HG03175 (cell line): Measurements from ENCODE around the gene BLOC1S4.
A peak's percentile ranks its signal among the peaks of the same experiment; 100 is the strongest.
"Not testable (repeated sequence)": the region's sequence is repeated elsewhere in the genome, so short reads cannot be mapped to it uniquely, and the experiment has no call there.

Experiments used
- ATAC-seq: cut with Tn5 transposase; IDR thresholded peaks from one replicate; pipeline ENCODE4 v1.9.1; 2021; ENCODE audit warnings: mild to moderate bottlenecking, moderate library complexity; ENCODE audit not compliant: unreplicated experiment

Gene BLOC1S4, protein sequence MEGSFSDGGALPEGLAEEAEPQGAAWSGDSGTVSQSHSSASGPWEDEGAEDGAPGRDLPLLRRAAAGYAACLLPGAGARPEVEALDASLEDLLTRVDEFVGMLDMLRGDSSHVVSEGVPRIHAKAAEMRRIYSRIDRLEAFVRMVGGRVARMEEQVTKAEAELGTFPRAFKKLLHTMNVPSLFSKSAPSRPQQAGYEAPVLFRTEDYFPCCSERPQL

DNA sequence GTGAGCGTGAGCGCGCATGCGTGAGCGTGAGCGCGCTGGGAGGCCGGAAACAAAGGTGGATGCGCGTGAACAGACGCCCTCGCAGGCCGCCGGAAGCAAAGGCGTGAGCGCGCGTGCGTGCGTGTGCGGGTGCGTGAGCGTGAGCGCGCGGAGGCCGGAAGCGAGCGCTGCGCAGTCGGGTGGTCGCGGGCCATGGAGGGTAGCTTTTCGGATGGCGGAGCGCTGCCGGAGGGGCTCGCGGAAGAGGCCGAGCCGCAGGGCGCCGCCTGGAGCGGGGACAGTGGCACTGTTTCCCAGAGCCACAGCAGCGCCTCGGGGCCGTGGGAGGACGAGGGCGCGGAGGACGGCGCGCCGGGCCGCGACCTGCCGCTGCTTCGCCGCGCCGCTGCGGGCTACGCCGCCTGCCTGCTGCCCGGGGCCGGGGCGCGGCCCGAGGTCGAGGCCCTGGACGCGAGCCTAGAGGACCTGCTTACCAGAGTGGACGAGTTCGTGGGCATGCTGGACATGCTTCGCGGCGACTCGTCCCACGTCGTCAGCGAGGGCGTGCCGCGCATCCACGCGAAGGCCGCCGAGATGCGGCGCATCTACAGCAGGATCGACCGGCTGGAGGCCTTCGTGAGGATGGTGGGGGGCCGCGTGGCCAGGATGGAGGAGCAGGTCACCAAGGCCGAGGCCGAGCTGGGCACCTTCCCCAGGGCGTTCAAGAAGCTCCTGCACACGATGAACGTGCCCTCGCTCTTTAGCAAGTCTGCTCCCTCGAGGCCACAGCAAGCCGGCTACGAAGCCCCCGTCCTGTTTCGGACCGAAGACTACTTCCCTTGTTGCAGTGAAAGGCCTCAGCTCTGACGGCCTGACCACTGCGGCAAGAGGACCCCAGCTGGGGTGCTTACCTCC, at the start of gene BLOC1S4:
Gene BLOC1S4, plus strand, starts transcription at position 157 of the 894 bp plus-strand sequence. Its CDS starts 36 bp downstream, at position 193.
- ATAC-seq, result peak; percentile 84

DNA sequence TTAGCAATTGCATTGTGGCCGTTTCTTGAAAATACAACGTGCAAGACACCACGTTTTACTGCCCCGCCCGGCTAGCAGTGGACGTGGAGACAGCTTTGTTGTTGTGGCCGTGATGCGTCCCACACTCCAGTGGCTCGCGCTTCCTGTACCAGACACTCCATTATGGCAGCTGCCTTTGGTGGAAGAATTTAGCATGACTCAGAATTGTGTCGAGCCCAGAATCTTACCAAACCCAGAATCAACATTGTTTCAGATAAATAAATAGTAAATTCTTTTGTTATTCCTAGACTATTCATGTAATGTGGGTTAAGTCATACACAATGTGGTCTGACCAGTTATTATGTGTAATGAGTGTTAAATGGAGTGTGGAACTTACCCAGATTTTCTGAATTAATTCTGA, 47.6 kb upstream of the BLOC1S4 start:
- ATAC-seq, result no peak

DNA sequence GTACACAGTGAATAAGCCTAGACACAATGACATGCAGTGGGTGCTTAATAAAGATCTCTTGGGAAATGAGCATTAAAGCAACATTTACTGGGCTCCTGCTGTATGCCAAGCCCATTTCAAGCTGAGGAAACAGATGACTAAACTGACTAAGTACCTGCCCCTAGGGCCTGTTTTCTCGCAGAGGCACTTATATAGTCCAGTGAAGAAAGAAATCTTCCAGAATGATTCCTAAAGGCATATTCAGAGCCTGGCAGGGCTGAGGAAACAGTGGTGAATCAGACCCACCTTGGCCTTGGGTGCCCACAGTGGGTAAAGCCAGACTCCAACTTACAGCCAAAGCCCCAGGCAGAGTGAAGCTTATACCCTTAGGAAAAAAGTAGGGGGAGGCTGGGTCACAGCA, 44.3 kb upstream of the BLOC1S4 start:
- ATAC-seq, result no peak

DNA sequence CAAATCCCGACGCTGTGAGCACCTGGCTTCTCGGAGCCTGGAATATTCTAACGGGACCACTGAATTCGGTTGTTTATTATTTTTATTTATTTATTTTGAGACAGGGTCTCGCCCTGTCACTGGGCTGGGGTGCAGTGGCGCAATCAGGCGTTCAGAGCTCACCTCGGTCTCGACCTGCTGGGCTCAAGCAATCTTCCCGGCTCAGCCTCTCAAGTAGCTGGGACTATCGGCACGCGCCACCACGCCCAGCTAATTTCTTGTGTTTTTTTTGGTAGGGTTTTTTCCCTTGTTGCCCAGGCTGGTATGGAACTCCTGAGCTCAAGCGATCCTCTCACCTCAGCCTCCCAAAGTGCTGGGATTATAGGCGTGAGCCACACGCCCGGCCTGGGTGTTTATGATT, 43.8 kb upstream of the BLOC1S4 start:
- ATAC-seq, result no peak

DNA sequence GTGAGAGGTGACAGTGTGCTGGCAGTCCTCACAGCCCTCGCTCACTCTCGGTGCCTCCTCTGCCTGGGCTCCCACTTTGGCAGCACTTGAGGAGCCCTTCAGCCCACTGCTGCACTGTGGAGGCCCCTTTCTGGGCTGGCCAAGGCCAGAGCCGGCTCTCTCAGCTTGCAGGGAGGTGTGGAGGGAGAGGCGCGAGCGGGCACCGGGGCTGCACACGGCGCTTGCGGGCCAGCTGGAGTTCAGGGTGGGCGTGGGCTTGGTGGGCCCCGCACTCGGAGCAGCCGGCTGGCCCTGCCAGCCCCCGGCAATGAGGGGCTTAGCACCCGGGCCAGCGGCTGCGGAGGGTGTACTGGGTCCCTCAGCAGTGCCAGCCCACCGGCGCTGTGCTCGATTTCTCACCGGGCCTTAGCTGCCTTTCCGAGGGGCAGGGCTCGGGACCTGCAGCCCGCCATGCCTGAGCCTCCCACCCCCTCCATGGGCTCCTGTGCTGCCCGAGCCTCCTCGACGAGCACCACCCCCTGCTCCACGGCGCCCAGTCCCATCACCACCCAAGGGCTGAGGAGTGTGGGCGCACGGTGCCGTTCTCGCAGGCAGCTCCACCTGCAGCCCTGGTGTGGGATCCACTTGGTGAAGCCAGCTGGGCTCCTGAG, 43.3 kb upstream of the BLOC1S4 start:
- ATAC-seq, result not testable (repeated sequence)

DNA sequence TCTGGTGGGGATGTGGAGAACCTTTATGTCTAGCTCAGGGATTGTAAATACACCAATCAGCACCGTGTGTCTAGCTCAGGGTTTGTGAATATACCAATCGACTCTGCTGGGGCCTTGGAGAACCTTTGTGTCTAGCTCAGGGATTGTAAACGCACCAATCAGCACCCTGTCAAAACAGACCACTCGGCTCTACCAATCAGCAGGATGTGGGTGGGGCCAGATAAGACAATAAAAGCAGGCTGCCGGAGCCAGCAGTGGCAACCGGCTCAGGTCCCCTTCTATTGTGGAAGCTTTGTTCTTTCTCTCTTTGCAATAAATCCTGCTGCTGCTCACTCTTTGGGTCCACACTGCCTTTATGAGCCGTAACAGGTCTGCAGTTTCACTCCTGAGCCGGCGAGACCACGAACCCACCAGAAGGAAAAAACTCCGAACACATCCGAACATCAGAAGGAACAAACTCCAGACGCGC, 42.7 kb upstream of the BLOC1S4 start:
- ATAC-seq, result not testable (repeated sequence)

DNA sequence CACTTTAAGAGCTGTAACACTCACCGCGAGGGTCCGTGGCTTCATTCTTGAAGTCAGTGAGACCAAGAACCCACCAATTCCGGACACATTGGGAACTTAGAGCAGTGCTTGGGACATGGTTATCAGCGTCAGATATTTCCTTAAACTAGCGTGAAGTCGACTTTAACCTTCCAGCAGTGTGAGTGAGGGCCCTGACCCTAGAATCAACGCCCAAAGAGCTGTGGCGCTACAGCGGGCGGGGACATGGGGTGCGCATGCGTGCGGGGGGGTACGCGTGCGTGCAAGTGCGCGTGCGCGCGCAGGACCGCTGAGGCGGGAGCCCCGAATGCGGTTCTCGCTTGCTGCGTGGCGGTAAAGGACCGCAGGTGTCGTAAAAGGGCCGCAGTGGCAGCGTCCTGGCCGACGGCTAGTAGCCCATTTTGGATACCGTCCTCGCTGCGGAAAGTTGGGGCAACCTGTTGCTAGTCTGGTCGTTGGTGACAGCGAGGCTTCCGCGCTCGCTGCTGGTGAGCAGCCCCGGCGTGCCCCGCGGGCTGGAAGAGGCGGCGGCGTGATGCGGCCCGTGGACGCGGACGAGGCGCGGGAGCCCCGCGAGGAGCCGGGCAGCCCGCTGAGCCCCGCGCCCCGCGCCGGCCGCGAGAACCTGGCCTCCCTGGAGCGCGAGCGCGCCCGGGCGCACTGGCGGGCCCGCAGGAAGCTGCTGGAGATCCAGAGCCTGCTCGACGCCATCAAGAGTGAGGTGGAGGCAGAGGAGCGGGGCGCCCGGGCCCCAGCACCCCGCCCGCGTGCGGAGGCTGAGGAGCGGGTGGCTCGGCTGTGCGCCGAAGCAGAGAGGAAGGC, 42.1 kb upstream of the BLOC1S4 start:
- peak; percentile 78 for ATAC-seq

DNA sequence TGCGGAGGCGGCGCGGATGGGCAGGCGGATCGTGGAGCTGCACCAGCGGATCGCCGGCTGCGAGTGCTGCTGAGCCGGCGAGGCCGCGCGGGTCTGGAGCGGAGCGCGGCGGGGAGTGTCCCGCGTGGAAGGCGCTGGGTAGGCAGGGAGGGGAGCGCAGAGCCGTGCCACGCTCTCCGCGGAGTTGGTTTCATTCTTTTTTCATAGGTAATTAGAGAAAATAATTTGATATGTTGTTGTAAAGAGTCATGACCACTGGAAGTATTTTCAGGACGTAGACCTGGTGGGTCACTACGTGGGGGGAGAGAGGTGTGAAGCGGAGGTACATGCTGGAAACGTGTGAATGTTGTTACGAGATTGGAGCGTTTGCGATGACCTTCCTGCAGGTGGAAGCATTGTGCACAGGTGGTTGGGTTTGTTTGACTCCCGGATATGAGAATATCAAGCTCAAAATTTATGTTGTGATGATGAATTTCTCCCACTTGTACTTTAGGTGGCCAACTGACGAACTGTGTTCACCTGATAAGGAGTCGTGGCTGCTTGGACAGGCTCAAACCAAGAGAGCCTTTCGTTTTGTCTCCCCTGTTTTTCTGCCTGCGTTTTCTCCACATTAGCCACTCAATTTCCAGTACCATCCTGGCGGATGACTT, 41.3 kb upstream of the BLOC1S4 start:
- peak; percentile 55 for ATAC-seq

DNA sequence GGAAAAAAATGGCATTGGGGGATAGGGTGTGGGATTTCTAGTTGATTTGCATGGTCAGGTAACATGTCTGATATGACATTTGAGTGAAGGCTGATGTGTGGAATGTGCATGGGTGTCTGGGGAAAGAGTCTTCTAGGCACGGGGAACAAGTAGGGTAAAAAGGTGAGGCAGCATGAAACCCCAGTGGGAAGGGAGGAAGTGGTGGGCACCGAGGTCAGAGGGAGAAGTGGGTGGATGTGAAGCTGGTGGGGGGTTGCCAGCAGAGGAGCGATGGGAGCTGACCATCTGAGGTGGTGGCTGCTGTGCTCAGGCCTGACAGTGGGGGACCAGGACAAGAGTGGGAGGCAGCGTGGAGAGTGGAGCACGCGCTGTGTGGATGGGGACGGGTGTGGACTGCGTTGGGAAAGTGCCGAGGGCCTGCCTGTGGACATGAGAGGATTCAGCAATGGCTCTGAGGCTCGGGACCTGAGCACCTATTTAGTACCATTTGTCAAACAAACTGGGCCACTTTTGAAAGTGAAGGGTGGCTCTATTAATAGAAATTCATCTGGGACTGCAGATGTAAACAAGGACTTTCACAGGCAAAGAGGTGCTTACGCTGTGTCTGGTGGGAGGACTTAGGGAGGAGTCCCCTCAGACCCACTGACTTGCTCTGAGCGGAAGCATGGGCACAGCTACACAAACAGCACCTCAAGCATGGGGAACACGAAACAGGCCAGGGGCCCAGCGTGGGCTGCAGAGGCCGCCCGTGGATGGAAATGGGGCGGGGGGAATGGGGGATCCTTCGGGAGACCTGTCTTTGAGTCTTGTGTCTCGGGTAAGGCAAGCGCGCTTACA, 39.0 kb upstream of the BLOC1S4 start:
- ATAC-seq, result no peak

DNA sequence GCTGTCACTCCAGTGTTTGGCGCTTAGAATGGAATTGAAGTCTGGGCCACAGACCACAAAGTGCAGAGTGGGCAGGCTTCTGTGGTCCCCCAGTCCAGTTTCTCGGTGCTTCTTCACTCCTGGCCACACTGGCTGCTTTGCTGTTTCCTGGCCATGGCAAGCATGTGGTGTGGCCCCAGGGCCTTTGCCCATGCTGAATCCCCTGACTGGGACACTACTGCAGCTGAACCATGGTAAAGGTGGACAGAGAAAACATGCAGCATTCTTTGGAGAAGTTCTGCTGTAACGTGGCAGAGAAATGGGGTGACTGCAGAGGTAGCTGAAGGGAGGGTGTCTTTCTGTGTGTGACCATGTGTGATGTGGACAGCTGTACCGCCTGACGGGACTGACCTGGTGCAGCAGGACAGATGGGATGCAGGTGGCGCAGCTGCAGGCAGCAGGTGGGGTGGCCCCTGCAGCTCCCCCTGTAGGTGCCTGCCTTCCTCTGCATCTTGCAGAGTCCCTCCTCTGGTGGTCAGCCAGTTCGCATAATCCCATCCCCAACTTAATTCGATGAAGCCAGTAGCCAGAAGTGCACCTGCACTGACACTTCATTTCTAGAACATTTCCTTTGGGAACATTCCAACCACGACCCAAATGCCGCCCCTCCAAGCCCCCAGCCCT, 35.5 kb upstream of the BLOC1S4 start:
- ATAC-seq, result no peak

DNA sequence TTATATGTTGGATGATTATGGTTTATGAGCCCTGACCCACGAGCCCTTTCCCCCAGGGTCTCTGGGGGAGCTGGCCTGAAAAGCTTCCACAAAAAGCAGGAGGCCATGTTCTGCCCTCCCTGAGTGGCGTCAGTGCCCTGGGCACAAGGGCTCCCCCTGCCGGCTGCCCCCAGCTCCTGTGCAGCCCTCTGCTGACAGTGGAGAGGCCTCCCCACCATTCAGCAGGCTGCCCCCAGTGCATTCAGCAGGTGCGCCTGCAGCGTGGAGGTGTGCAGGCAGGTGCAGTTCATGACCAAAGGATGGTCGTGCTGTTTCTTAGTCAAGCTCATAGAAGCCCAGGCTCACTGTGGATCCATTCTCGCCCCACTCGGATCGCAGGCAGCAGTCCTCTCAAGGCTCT, 34.8 kb upstream of the BLOC1S4 start:
- ATAC-seq, result no peak

DNA sequence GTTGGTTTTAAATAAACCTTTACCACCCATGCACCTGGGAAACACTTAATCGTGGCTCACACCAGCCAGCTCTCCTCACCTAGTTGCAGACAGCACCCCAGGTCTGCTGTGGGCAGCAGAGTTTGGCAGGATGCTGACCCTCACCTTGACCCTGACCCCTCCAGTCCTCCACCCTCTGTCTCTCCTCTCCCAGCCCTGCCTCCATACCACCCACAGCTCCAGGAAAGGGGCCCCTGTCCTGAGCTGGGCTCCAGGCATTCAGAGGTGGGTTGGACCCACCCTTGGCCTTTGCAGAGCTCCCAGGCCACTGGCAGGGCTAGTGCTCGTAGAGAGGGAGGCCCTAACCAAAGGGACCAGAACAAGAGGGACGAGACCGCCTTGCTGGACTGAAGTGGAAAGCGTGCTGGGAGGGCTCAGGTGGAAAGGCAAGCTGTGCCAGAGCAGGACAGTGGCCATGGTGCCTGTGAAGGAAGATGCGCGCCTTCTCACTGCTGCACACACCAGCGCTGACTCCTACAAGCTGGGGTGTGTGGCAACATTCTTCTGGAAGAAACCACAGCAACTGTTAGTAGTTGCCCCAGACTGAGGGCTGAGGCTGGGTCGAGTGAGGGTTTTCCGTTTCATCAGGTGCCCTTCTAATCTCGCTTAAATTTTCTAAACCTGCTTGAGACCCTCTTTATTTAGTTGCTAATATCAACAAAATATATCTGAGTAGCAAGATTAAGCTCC, 32.9 kb upstream of the BLOC1S4 start:
- no peak for ATAC-seq

DNA sequence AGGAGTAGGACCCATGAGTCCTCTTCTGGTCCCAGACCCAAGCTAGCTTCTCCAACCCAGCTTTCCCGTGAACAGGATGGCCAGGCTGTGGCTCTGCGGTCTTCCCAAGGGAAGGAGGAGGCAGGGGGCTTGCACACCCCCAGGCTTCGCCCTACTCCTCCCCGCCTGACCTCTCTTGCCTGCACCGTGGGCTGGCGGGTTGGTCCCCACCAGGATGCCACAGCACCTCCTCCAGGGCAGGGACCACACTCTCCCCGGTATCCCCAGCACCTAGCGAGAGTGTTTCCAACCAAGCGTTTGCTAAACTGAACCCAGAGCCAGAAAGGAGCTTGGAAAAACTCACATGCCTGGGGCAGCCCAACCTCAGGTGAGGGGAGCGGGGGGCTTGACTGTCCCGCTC, 31.3 kb upstream of the BLOC1S4 start:
- no peak for ATAC-seq

DNA sequence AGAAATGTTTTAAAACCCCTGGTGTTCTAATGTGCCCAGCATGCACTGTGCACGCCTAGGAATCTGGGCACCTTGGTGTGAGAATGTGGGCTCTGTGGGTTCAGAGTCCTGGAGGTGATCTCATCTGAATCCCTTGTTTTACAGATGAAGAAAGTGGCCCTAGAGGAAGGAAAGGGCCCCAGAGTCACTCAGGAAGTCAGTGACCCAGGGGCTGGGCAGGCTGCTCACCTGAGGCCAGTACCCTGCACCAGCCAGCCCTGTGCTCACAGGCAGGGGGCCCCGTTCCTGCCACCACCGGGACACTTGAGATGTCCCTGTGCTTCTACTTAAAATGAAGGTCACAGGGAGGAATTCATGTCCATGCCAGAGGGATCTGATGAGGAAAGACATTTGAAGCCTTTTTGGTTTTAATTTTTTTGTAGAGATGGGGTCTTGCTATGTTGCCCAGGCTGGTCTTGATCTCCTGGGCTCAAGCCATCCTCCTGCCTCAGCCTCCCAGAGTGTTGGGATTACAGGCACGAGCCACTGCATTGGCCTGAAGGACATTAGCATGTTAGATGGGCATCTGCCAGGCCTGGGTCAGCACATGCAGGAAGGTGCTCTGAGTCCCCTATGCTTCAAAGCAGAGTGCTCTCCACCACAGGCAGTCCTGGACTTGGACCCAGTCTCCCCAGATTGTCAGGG, 29.7 kb upstream of the BLOC1S4 start:
- ATAC-seq, result no peak

DNA sequence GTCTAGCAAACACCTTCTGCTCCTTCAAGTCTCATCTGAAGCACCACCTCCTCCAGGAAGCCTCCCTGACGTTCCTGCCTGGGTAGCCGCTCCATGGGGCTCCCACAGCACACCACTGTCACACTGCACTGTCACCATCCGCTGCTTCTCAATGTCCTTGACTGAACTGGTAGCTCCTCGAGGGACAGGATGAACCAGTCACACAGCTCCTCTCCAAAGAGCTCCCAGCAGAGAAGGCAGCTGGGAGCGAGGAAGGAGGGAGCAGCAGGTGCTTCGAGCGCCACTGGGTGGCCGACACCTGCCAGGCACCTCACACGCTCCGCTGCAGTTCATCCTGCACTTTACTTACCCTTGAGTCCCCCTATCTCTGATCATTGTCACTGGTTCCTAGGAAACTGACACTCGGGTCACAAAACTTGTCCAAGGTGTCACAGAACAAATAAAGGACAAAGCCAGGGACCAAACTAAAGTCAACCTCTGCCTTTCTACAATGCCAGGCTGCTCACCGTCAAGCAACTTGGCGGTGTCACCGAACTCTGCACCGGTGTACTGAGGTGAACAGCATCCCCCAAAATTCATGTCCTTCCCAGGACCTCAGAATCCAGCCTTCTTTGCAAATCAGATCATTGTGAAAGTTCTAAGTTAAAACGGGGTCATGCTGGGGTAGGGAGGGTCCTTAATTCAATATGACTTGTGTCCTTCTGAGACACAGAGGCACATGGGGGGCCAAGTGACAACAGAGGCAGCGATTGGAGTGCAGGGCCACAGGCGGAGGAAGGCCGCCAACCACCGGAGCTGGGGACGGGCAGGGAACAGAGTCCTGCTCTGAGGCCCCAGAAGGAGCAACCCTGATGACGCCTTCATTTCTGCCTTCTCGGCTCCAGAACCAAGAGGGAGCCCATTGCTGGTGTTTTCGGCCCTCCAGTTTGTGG, 27.8 kb upstream of the BLOC1S4 start:
- ATAC-seq, result no peak

DNA sequence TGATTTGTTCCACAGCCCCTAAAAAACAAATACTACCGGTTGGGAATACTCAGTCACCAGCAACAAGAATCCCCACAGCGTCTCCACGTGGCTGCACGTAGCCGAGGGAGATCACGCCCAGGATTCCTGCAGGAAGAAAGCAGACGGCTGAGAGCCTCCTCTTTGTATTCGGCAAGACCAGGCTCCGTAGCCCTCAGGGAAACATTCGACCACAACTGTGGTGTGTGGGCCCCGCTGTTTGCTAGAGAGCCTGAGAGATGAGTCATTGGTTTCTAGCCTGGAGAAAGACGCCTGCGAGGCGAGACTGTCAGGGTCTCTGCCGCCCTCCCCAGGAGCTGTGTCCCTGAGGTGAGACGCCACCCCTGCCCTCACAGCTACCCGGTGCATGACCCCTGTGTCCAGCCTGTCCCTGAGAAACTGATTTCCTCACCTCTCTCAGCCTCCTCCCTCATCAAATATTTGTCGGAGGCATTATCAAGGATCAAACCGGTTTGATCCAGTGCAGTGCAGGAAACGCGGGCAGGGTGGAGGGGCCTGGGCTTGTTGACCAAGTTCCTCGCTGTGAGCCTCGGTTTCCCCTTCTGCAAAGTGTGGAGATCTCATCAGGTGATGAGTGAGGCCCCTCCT, 27.0 kb upstream of the BLOC1S4 start:
- ATAC-seq, result peak; percentile 78
